K562 (cell line): ENCODE results near the gene METTL2B. TPM values are rescaled to one million over a fixed set of nuclear protein-coding genes. Genes with fewer than 3 reads are reported as not detected.

Experiments
- CCNT2 ChIP-seq: IDR thresholded peaks from 2 replicates; pipeline ENCODE4 v1.6.1; 2011; ENCODE audit warnings: borderline replicate concordance, low read depth, mild to moderate bottlenecking, moderate library complexity, mixed read lengths, low read length; ENCODE audit not compliant: insufficient read length; ENCODE audit errors: extremely low read depth
- HDGF ChIP-seq: fragments of 450-650 bp; IDR thresholded peaks from 2 replicates; pipeline ENCODE4 v1.6.1; 2016
- MYBL2 ChIP-seq, 2 experiments: fragments of 450-650 bp in 1 of 2; sonication (generic) in 1 of 2; formaldehyde crosslinking in 1 of 2; IDR thresholded peaks; 2 replicates each; pipeline versions ENCODE4 v1.6.1 to v1.8.1; 2017 to 2022; ENCODE audit warnings: borderline replicate concordance in 1 of 2, inconsistent platforms in 1 of 2, low read depth in 1 of 2, mild to moderate bottlenecking in 1 of 2, missing genetic modification reagents in 1 of 2, moderate library complexity in 1 of 2
- NEUROD1 ChIP-seq: fragments of 150-350 bp; IDR thresholded peaks from 2 replicates; pipeline ENCODE4 v1.6.1; 2014; ENCODE audit warnings: borderline replicate concordance, low read length, low read depth; ENCODE audit not compliant: partially characterized antibody
- NFXL1 ChIP-seq: fragments of 450-650 bp; formaldehyde crosslinking; IDR thresholded peaks from 2 replicates; pipeline ENCODE4 v1.4.0; 2021; ENCODE audit warnings: mild to moderate bottlenecking
- ZFP1 ChIP-seq: fragments of 450-650 bp; formaldehyde crosslinking; IDR thresholded peaks from 2 replicates; pipeline ENCODE4 v1.4.0; 2020; ENCODE audit warnings: mild to moderate bottlenecking, mixed read lengths
- ZNF316 ChIP-seq: fragments of 450-650 bp; IDR thresholded peaks from 2 replicates; pipeline ENCODE4 v1.6.1; 2016
- ZNF830 ChIP-seq: fragments of 250-450 bp; sonication (Bioruptor Pico); IDR thresholded peaks from 2 replicates; pipeline ENCODE4 v1.5.0; 2021; ENCODE audit warnings: mild to moderate bottlenecking
- polyA plus RNA-seq, 8 experiments: library from polyadenylated mRNA; depleted of rRNA in 4 of 8; stranded (reverse) in 5 of 8; unstranded in 3 of 8; fragments of >200 nt; fragmentation: Nextera tagmentation in 2 of 8; fragmentation: Illumina TruSeq in 1 of 8; extraction: Ambion mirVana in 2 of 8; extraction: Trizol in 1 of 8; gene quantifications; 2 replicates each; pipeline versions ENCODE4 v1.2.1 to v1.2.3, GENCODE V29; 2011 to 2014; ENCODE audit warnings: inconsistent platforms in 1 of 8, missing spikeins in 1 of 8
- total RNA-seq, 7 experiments: library from RNA; depleted of rRNA in 6 of 7; stranded (reverse); fragments of >200 nt in 6 of 7; fragmentation: Illumina TruSeq in 2 of 7; extraction: Trizol in 2 of 7; gene quantifications; 2 replicates each; pipeline versions ENCODE4 v1.2.1 to v1.2.3, GENCODE V29; 2011 to 2021; ENCODE audit warnings: low replicate concordance in 1 of 7
- TF ChIP-seq, protein P1 (sequence below): sonication (generic); formaldehyde crosslinking; IDR thresholded peaks from 2 replicates; pipeline ENCODE4 v1.8.1; 2023; ENCODE audit warnings: missing genetic modification reagents, mild to moderate bottlenecking, borderline replicate concordance
- TF ChIP-seq, protein P2 (sequence below): fragments of 250-450 bp; sonication (Bioruptor Pico); IDR thresholded peaks from 2 replicates; pipeline ENCODE4 v1.5.0; 2021; ENCODE audit warnings: mild to moderate bottlenecking, borderline replicate concordance
- TF ChIP-seq, protein P3 (sequence below): sonication (generic); formaldehyde crosslinking; IDR thresholded peaks from 2 replicates; pipeline ENCODE4 v1.8.1; 2022; ENCODE audit warnings: missing genetic modification reagents
- TF ChIP-seq, protein P4 (sequence below): sonication (generic); formaldehyde crosslinking; IDR thresholded peaks from 2 replicates; pipeline ENCODE4 v1.9.0; 2022; ENCODE audit warnings: mild to moderate bottlenecking, missing genetic modification reagents
- TF ChIP-seq, protein P5 (sequence below), 3 experiments: fragments of 200-800 bp in 1 of 3; fragments of 250-450 bp in 1 of 3; fragments of 450-650 bp in 1 of 3; sonication (Bioruptor Pico) in 1 of 3; sonication (Bioruptor generic) in 1 of 3; formaldehyde crosslinking in 1 of 3; IDR thresholded peaks; 2 replicates each; pipeline versions ENCODE4 v1.6.1 to v1.8.0; 2016 to 2022; ENCODE audit warnings: mild to moderate bottlenecking in 2 of 3, missing genetic modification characterization in 2 of 3, missing compliant biosample characterization in 1 of 3, moderate library complexity in 1 of 3

The METTL2B gene
- total and polyA plus RNA-seq, 9 of the 15 experiments (the other 6 are each of a cell fraction or from before 2014, with no cell fraction given), result 35.9 to 95.7 (median 79.2) TPM

GRCh38 chr7:128455543-128456254, 20.8 kb upstream of the METTL2B start, which contains the start of gene HILPDA (continued):
- TF ChIP-seq, protein P1, sequence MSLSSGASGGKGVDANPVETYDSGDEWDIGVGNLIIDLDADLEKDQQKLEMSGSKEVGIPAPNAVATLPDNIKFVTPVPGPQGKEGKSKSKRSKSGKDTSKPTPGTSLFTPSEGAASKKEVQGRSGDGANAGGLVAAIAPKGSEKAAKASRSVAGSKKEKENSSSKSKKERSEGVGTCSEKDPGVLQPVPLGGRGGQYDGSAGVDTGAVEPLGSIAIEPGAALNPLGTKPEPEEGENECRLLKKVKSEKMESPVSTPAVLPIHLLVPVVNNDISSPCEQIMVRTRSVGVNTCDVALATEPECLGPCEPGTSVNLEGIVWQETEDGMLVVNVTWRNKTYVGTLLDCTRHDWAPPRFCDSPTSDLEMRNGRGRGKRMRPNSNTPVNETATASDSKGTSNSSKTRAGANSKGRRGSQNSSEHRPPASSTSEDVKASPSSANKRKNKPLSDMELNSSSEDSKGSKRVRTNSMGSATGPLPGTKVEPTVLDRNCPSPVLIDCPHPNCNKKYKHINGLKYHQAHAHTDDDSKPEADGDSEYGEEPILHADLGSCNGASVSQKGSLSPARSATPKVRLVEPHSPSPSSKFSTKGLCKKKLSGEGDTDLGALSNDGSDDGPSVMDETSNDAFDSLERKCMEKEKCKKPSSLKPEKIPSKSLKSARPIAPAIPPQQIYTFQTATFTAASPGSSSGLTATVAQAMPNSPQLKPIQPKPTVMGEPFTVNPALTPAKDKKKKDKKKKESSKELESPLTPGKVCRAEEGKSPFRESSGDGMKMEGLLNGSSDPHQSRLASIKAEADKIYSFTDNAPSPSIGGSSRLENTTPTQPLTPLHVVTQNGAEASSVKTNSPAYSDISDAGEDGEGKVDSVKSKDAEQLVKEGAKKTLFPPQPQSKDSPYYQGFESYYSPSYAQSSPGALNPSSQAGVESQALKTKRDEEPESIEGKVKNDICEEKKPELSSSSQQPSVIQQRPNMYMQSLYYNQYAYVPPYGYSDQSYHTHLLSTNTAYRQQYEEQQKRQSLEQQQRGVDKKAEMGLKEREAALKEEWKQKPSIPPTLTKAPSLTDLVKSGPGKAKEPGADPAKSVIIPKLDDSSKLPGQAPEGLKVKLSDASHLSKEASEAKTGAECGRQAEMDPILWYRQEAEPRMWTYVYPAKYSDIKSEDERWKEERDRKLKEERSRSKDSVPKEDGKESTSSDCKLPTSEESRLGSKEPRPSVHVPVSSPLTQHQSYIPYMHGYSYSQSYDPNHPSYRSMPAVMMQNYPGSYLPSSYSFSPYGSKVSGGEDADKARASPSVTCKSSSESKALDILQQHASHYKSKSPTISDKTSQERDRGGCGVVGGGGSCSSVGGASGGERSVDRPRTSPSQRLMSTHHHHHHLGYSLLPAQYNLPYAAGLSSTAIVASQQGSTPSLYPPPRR (CRISPR knock-in tag), result no peak
- peak; percentile 23 for TF ChIP-seq NEUROD1
- TF ChIP-seq HDGF, result 0 out of 2 replicates have a peak, but pooled peaks have one; percentile 22
- TF ChIP-seq, protein P2, sequence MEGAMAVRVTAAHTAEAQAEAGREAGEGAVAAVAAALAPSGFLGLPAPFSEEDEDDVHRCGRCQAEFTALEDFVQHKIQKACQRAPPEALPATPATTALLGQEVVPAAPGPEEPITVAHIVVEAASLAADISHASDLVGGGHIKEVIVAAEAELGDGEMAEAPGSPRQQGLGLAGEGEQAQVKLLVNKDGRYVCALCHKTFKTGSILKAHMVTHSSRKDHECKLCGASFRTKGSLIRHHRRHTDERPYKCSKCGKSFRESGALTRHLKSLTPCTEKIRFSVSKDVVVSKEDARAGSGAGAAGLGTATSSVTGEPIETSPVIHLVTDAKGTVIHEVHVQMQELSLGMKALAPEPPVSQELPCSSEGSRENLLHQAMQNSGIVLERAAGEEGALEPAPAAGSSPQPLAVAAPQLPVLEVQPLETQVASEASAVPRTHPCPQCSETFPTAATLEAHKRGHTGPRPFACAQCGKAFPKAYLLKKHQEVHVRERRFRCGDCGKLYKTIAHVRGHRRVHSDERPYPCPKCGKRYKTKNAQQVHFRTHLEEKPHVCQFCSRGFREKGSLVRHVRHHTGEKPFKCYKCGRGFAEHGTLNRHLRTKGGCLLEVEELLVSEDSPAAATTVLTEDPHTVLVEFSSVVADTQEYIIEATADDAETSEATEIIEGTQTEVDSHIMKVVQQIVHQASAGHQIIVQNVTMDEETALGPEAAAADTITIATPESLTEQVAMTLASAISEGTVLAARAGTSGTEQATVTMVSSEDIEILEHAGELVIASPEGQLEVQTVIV (CRISPR knock-in tag), result no peak
- no peak for TF ChIP-seq ZNF830 (CRISPR knock-in tag)
- peak; percentile 96 for TF ChIP-seq CCNT2
- no peak for TF ChIP-seq NFXL1 (CRISPR knock-in tag)
- no peak for TF ChIP-seq MYBL2 (IDR thresholded peaks at IDR 0.05; ENCODE audit: low read depth)
- TF ChIP-seq MYBL2 (CRISPR knock-in tag; IDR thresholded peaks at IDR 0.05; ENCODE audit: borderline replicate concordance), result no peak
- no peak; the same call in 1 of the 2 replicates for TF ChIP-seq ZNF316
- TF ChIP-seq, protein P3, sequence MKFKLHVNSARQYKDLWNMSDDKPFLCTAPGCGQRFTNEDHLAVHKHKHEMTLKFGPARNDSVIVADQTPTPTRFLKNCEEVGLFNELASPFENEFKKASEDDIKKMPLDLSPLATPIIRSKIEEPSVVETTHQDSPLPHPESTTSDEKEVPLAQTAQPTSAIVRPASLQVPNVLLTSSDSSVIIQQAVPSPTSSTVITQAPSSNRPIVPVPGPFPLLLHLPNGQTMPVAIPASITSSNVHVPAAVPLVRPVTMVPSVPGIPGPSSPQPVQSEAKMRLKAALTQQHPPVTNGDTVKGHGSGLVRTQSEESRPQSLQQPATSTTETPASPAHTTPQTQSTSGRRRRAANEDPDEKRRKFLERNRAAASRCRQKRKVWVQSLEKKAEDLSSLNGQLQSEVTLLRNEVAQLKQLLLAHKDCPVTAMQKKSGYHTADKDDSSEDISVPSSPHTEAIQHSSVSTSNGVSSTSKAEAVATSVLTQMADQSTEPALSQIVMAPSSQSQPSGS (CRISPR knock-in tag), result no peak
- TF ChIP-seq, protein P4, sequence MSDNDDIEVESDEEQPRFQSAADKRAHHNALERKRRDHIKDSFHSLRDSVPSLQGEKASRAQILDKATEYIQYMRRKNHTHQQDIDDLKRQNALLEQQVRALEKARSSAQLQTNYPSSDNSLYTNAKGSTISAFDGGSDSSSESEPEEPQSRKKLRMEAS, result peak; percentile 87
- TF ChIP-seq, protein P5, sequence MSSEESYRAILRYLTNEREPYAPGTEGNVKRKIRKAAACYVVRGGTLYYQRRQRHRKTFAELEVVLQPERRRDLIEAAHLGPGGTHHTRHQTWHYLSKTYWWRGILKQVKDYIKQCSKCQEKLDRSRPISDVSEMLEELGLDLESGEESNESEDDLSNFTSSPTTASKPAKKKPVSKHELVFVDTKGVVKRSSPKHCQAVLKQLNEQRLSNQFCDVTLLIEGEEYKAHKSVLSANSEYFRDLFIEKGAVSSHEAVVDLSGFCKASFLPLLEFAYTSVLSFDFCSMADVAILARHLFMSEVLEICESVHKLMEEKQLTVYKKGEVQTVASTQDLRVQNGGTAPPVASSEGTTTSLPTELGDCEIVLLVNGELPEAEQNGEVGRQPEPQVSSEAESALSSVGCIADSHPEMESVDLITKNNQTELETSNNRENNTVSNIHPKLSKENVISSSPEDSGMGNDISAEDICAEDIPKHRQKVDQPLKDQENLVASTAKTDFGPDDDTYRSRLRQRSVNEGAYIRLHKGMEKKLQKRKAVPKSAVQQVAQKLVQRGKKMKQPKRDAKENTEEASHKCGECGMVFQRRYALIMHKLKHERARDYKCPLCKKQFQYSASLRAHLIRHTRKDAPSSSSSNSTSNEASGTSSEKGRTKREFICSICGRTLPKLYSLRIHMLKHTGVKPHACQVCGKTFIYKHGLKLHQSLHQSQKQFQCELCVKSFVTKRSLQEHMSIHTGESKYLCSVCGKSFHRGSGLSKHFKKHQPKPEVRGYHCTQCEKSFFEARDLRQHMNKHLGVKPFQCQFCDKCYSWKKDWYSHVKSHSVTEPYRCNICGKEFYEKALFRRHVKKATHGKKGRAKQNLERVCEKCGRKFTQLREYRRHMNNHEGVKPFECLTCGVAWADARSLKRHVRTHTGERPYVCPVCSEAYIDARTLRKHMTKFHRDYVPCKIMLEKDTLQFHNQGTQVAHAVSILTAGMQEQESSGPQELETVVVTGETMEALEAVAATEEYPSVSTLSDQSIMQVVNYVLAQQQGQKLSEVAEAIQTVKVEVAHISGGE (CRISPR knock-in tag; IDR thresholded peaks at IDR 0.05), result peak in 1 of 3 experiments; percentile 93; a peak in 2 of 6 replicates
- no peak for TF ChIP-seq ZFP1 (CRISPR knock-in tag)
